ENCODE measurements around the gene CIRBP.

DNA sequence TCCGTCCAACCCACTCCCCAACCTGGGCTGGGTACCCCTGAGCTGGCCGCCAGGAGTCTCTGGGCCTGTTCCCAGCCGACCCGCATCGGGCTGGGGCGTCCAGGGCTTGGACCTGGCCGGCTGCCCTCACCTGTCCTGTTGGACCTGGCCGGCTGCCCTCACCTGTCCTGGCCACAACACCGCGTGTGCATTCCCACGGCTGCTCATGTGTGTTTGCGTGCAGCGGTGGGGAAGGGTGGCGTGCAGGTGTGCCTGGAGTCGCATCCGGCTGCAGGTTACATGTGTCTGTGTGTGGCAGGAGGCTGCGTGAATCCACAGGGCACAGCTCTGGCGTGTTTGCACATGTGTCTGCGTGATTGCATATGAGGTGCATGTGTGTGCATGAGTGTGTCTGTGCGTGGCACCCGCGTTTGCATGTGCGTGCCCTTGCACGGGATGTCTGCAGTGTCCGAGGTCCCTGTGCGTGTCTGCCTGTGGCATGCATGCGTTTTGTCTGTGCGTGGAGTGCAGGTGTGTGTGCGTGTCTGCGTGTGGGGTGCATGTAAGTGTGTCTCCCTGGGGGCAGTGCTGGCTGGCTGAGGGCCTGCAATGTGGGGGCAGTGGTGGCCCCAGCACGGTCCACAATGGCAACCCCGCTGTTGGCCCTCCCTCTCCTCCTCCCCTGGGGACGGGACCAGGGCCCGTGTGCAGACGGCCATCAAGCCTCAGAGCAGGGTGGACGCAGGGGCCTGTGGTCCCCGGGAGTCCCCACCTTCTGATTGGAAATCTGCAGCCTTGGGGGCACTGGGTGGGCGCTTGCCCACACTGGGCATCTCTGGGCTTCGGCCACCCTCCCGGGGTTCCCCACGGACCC lies 19.9 kb downstream of the CIRBP start:
- TF ChIP-seq, protein P1, sequence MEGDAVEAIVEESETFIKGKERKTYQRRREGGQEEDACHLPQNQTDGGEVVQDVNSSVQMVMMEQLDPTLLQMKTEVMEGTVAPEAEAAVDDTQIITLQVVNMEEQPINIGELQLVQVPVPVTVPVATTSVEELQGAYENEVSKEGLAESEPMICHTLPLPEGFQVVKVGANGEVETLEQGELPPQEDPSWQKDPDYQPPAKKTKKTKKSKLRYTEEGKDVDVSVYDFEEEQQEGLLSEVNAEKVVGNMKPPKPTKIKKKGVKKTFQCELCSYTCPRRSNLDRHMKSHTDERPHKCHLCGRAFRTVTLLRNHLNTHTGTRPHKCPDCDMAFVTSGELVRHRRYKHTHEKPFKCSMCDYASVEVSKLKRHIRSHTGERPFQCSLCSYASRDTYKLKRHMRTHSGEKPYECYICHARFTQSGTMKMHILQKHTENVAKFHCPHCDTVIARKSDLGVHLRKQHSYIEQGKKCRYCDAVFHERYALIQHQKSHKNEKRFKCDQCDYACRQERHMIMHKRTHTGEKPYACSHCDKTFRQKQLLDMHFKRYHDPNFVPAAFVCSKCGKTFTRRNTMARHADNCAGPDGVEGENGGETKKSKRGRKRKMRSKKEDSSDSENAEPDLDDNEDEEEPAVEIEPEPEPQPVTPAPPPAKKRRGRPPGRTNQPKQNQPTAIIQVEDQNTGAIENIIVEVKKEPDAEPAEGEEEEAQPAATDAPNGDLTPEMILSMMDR (IDR thresholded peaks at IDR 0.05): no peak
- TF ChIP-seq POLR2A (IDR thresholded peaks at IDR 0.05) (no peak), POLR2AphosphoS5 (IDR thresholded peaks at IDR 0.05; ENCODE audit: insufficient read depth in 1 of 2, low read depth in 1 of 2) (no peak)

All from vagina (tissue), 2 donors.